22Rv1 (cell line): Measurements from ENCODE around the gene LAMA5.

Experiments
- H3K27ac ChIP-seq: fragments of 450-650 bp; 2 replicates; pipeline ENCODE4 v1.5.1; 2017
- ZFX ChIP-seq: fragments of 450-650 bp; IDR thresholded peaks from 2 replicates; pipeline ENCODE4 v1.6.1; 2017; ENCODE audit warnings: antibody characterized with exemption, borderline replicate concordance
- TF ChIP-seq, protein P1 (sequence below): fragments of 450-650 bp; IDR thresholded peaks from 2 replicates; pipeline ENCODE4 v1.5.1; 2017; ENCODE audit warnings: mild to moderate bottlenecking

LAMA5 gene

GRCh38 chr20:62332989-62333819 lies 33.9 kb downstream of the LAMA5 start:
- TF ChIP-seq, protein P1, sequence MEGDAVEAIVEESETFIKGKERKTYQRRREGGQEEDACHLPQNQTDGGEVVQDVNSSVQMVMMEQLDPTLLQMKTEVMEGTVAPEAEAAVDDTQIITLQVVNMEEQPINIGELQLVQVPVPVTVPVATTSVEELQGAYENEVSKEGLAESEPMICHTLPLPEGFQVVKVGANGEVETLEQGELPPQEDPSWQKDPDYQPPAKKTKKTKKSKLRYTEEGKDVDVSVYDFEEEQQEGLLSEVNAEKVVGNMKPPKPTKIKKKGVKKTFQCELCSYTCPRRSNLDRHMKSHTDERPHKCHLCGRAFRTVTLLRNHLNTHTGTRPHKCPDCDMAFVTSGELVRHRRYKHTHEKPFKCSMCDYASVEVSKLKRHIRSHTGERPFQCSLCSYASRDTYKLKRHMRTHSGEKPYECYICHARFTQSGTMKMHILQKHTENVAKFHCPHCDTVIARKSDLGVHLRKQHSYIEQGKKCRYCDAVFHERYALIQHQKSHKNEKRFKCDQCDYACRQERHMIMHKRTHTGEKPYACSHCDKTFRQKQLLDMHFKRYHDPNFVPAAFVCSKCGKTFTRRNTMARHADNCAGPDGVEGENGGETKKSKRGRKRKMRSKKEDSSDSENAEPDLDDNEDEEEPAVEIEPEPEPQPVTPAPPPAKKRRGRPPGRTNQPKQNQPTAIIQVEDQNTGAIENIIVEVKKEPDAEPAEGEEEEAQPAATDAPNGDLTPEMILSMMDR = no peak
- TF ChIP-seq ZFX = no peak
- no peak overlapping the region for H3K27ac ChIP-seq

GRCh38 chr20:62332421-62332820 lies 34.7 kb downstream of the LAMA5 start:
- H3K27ac ChIP-seq = no peak overlapping the region
- TF ChIP-seq, protein P1 = no peak
- TF ChIP-seq ZFX = no peak

GRCh38 chr20:62331347-62331746 lies 35.8 kb downstream of the LAMA5 start:
- TF ChIP-seq, protein P1 = no peak
- no peak for TF ChIP-seq ZFX
- no peak overlapping the region for H3K27ac ChIP-seq

GRCh38 chr20:62330576-62331317 lies 36.4 kb downstream of the LAMA5 start:
- H3K27ac ChIP-seq = no peak overlapping the region
- TF ChIP-seq ZFX = no peak
- TF ChIP-seq, protein P1 = no peak

DNA sequence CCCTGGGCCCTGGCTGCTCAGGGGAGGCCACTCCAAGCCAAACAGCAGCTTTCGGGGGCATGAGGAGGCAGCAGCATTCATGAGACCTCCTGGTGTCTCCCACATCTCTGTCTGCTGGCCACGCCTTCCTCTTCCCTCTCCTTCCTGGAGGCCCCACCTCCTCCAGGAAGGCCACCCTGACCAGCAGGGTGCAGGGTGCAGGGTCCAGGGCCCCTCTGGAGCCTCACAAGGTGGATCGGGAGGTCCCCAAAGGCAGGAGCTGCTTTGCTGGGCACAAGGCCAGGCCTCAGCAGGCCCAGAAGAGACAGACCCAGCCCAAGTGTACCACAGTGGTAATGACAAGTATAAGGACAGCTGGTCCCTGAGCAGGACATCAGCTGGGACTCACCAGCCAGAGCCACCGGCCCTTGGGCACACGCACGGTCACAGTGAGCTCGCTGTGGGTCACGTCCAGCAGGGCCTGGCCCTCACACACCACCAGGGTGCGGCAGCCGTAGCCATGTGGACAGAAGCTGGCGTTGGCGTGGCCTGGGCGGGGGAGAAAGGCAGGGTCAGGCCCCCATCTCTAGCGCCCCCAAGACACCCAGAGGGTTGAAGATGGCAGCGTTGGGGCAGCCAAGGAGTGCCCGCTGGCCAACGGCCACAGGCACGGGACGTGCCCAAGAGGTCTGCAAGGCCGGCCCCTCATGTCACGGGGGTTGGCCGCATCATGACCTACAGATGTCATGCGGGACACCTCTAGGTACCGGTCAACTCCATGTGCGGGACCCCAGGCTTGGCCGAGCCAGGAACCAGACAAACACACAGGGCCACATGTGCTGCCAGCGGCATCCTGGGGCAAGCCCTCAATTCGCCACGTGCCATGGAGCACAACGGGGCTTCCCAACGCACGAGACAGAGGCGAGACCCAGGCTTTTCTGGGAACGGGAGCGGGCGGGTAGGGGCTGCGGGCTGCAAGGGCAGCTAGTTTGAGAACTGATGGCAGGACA lies 37.4 kb downstream of the LAMA5 start:
- no peak for TF ChIP-seq ZFX
- no peak overlapping the region for H3K27ac ChIP-seq

DNA sequence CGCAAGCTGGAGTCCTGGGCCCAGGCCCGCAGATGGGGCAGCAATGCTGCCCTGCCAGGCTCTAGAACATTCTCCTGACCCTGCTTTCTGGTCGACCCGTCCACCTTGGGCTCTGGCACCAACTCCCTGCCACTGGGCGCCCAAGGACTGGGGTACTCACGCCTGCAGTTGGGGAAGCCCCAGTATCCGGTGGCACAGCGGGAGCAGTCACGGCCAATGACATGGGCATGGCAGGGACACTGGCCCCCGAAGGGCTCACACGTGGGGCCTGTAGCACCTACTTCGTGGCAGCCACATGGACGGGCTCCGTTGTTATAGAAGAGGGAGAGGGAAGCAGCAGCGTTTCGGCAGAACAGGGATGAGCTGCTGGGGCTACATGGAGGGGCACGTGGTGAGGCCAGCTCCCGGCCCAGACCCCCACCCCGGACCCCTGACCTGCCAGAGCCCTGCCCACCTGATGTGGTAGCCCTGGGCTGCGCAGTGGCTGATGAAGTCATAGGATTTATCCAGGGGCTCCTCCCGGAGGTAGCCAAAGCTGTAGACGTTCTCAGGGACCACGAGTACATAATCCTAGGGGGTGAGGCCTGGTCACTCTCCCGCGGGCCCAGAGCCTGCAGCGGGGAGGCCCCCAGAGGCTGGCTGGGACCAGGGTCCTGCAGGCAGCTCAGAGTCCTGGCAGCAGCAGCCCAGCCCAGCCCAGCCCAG lies 38.3 kb downstream of the LAMA5 start:
- no peak overlapping the region for H3K27ac ChIP-seq
- no peak for TF ChIP-seq ZFX
- TF ChIP-seq, protein P1 = no peak
